K562 (cell line): ENCODE measurements around the gene TMEM61. TPM values are rescaled to one million over a fixed set of nuclear protein-coding genes. Genes with fewer than 3 reads are reported as not detected.

ENCODE experiments used
- ATAC-seq: fragments of 200-7000 bp; cut with Tn5 transposase; 3 replicates; pipeline ENCODE4 v1.9.1; 2020; ENCODE audit warnings: moderate library complexity
- BruUV-seq: library from RNA; stranded (reverse); fragments of 400-500 nt; replicated peaks from 2 replicates; lab custom pipeline; 2021; lab: Mats Ljungman, UMichigan
- CTCF ChIA-PET: fragments of 300-600 bp; formaldehyde crosslinking; extraction: SDS; loops from one replicate; lab custom pipeline; 2021; ENCODE audit warnings: low intra/inter-chr PET ratio; lab: Yijun Ruan, JAX
- POLR2A ChIA-PET: fragments of 300-600, 350-650 bp; sonication (Branson Sonifier 250); formaldehyde crosslinking; extraction: SDS; loops from one replicate; lab custom pipeline; 2021; ENCODE audit warnings: antibody characterized with exemption, inconsistent platforms; lab: Yijun Ruan, JAX
- DNase-seq, 4 experiments: peaks; one replicate each; pipeline versions ENCODE4 v3.0.0 to v3.0.0-alpha.2; 2011 to 2018; ENCODE audit warnings: low spot score in 3 of 4, mixed read lengths in 3 of 4; ENCODE audit errors: extremely low read depth in 1 of 4
- FAIRE-seq: peaks from 2 replicates; lab custom pipeline; 2011; peaks lifted over from hg19 to GRCh38; lab: Jason Lieb, UNC
- H2AFZ ChIP-seq: 2 replicates; pipeline ENCODE4 v1.6.0; 2011; ENCODE audit warnings: low read depth, low read length, control low read depth, inconsistent platforms
- H3K27ac ChIP-seq: fragments of 200-600 bp; 3 replicates; pipeline ENCODE4 v1.8.0; 2011; ENCODE audit warnings: low read depth, mild to moderate bottlenecking, control low read depth, inconsistent platforms, low read length, moderate library complexity, mixed read lengths; ENCODE audit errors: extremely low read depth
- H3K27me3 ChIP-seq, 2 experiments: fragments of 300-600 bp in 1 of 2; 2 replicates in 1 of 2; 3 replicates in 1 of 2; pipeline versions ENCODE4 v1.6.0 to v1.8.0; 2011; ENCODE audit warnings: inconsistent platforms in 2 of 2, low read length in 2 of 2, mild to moderate bottlenecking in 1 of 2, mixed read lengths in 1 of 2, moderate library complexity in 1 of 2; ENCODE audit not compliant: control insufficient read depth in 2 of 2, insufficient read depth in 2 of 2
- H3K36me3 ChIP-seq: fragments of 300-600 bp; 3 replicates; pipeline ENCODE4 v1.8.0; 2011; ENCODE audit warnings: mild to moderate bottlenecking, low read length, inconsistent platforms; ENCODE audit not compliant: control insufficient read depth, insufficient read depth
- H3K4me1 ChIP-seq, 2 experiments: fragments of 200-600 bp in 1 of 2; replicated peaks in 1 of 2; 2 replicates in 1 of 2; 3 replicates in 1 of 2; pipeline versions ENCODE4 v1.5.1 to v1.8.0; 2011; ENCODE audit warnings: inconsistent platforms in 2 of 2, low read length in 2 of 2, mild to moderate bottlenecking in 1 of 2, mixed read lengths in 1 of 2, moderate library complexity in 1 of 2; ENCODE audit not compliant: control insufficient read depth in 2 of 2, insufficient read depth in 2 of 2
- H3K4me2 ChIP-seq: 2 replicates; pipeline ENCODE4 v1.6.1; 2011; ENCODE audit warnings: low read length, control low read depth, inconsistent platforms, mixed read lengths; ENCODE audit not compliant: insufficient read depth
- H3K4me3 ChIP-seq: fragments of 200-600 bp; sonication (generic), shearing (Covaris generic); 2 replicates; pipeline ENCODE4 v1.5.1; 2016; ENCODE audit warnings: control low read depth, inconsistent platforms
- H3K79me2 ChIP-seq: fragments of 200-600 bp; 3 replicates; pipeline ENCODE4 v1.8.0; 2011; ENCODE audit warnings: low read length, inconsistent platforms; ENCODE audit not compliant: control insufficient read depth, insufficient read depth
- H3K9ac ChIP-seq, 2 experiments: 2 replicates each; pipeline versions ENCODE4 v1.6.0 to v1.6.1; 2011; ENCODE audit warnings: low read depth in 2 of 2, low read length in 2 of 2, control low read depth in 1 of 2, inconsistent platforms in 1 of 2, mild to moderate bottlenecking in 1 of 2, mixed read lengths in 1 of 2; ENCODE audit not compliant: insufficient read depth in 1 of 2
- H3K9me1 ChIP-seq: one replicate; pipeline ENCODE4 v1.6.0; 2011; ENCODE audit warnings: inconsistent platforms, mild to moderate bottlenecking, low read length, moderate library complexity; ENCODE audit not compliant: control insufficient read depth, insufficient read depth
- H3K9me3 ChIP-seq: replicated peaks from 2 replicates; pipeline ENCODE4 v1.5.1; 2011; ENCODE audit warnings: low read depth, low read length, inconsistent platforms; ENCODE audit not compliant: control insufficient read depth, insufficient read depth
- H4K20me1 ChIP-seq: replicated peaks from 2 replicates; pipeline ENCODE4 v1.6.1; 2011; ENCODE audit warnings: low read length, inconsistent platforms, mixed read lengths; ENCODE audit not compliant: control insufficient read depth, insufficient read depth
- BMI1 ChIP-seq: fragments of 150-350 bp; IDR thresholded peaks from 2 replicates; pipeline ENCODE4 v1.6.1; 2014; ENCODE audit warnings: low read length
- BRF1 ChIP-seq: IDR thresholded peaks from 3 replicates; pipeline ENCODE4 v1.6.1; 2011; ENCODE audit warnings: borderline replicate concordance, mild to moderate bottlenecking; ENCODE audit not compliant: insufficient read length; ENCODE audit errors: extremely low read depth
- CHD2 ChIP-seq: IDR thresholded peaks from 2 replicates; pipeline ENCODE4 v1.6.1; 2011; ENCODE audit warnings: low read depth, low read length
- CTCF ChIP-seq, 3 experiments: IDR thresholded peaks in 2 of 3; conservative IDR thresholded peaks in 1 of 3; 2 replicates each; pipeline ENCODE4 v1.5.1; 2011 to 2012; ENCODE audit warnings: low read length in 3 of 3, mild to moderate bottlenecking in 3 of 3, control low read depth in 2 of 3, improper control_type of control experiment in 1 of 3, inconsistent platforms in 1 of 3, low read depth in 1 of 3, mixed read lengths in 1 of 3, moderate library complexity in 1 of 3; ENCODE audit not compliant: insufficient read depth in 2 of 3
- L3MBTL2 ChIP-seq: fragments of 450-650 bp; IDR thresholded peaks from 2 replicates; pipeline ENCODE4 v1.6.1; 2016; ENCODE audit warnings: mild to moderate bottlenecking, moderate library complexity
- NFXL1 ChIP-seq: fragments of 450-650 bp; formaldehyde crosslinking; IDR thresholded peaks from 2 replicates; pipeline ENCODE4 v1.4.0; 2021; ENCODE audit warnings: mild to moderate bottlenecking
- PTTG1 ChIP-seq: fragments of 450-650 bp; IDR thresholded peaks from 2 replicates; pipeline ENCODE4 v1.6.1; 2016; ENCODE audit warnings: low read depth, mild to moderate bottlenecking, missing genetic modification characterization, missing compliant biosample characterization
- SUPT5H ChIP-seq: fragments of 450-650 bp; IDR thresholded peaks from 2 replicates; pipeline ENCODE4 v1.6.1; 2016
- TAF15 ChIP-seq: fragments of 200-400 bp; formaldehyde crosslinking; IDR thresholded peaks from 2 replicates; pipeline ENCODE4 v1.6.1; 2017; ENCODE audit warnings: mild to moderate bottlenecking, low read depth, low read length, moderate library complexity
- ZNF277 ChIP-seq: fragments of 250-450 bp; sonication (Bioruptor Pico); IDR thresholded peaks from 2 replicates; pipeline ENCODE4 v1.8.0; 2022; ENCODE audit warnings: inconsistent platforms, mild to moderate bottlenecking, moderate library complexity, borderline replicate concordance
- ZNF3 ChIP-seq: fragments of 250-450 bp; sonication (Bioruptor Pico); IDR thresholded peaks from 2 replicates; pipeline ENCODE4 v1.5.0; 2021; ENCODE audit warnings: mild to moderate bottlenecking, moderate library complexity
- ZNF444 ChIP-seq: fragments of 250-450 bp; sonication (Bioruptor Pico); IDR thresholded peaks from 2 replicates; pipeline ENCODE4 v1.4.0; 2020; ENCODE audit warnings: mild to moderate bottlenecking, moderate library complexity
- ZNF586 ChIP-seq: fragments of 450-650 bp; formaldehyde crosslinking; conservative IDR thresholded peaks from 2 replicates; pipeline ENCODE4 v1.4.0; 2020; ENCODE audit warnings: mild to moderate bottlenecking, moderate library complexity
- ZNF717 ChIP-seq: fragments of 250-450 bp; sonication (Bioruptor Pico); IDR thresholded peaks from 2 replicates; pipeline ENCODE4 v1.5.0; 2021
- ZNF75A ChIP-seq: fragments of 450-650 bp; formaldehyde crosslinking; IDR thresholded peaks from 2 replicates; pipeline ENCODE4 v1.4.0; 2020; ENCODE audit warnings: mild to moderate bottlenecking
- ZSCAN29 ChIP-seq: fragments of 450-650 bp; IDR thresholded peaks from 2 replicates; pipeline ENCODE4 v1.6.1; 2017
- WGBS: fragments of 100-300 bp; shearing (Covaris generic); methylation state at CpG from one replicate; pipeline ENCODE4 v1.1.6; 2016; ENCODE audit warnings: low coverage, mixed read lengths; ENCODE audit not compliant: insufficient coverage; ENCODE audit errors: missing lambda C conversion rate; 5-methylcytosine and 5-hydroxymethylcytosine counted together
- in situ Hi-C: fragments of 300-500 bp; cut with MboI; formaldehyde crosslinking; loops from 4 replicates; pipeline ENCODE4 v1.15.0; 2018; ENCODE audit warnings: inconsistent platforms, mixed read lengths
- intact Hi-C: fragments of 100-400 bp; cut with micrococcal nuclease; formaldehyde crosslinking; loops from 2 replicates; pipeline ENCODE4 v1.14.2; 2022
- polyA plus RNA-seq, 8 experiments: library from polyadenylated mRNA; depleted of rRNA in 4 of 8; stranded (reverse) in 5 of 8; unstranded in 3 of 8; fragments of >200 nt; fragmentation: Nextera tagmentation in 2 of 8; fragmentation: Illumina TruSeq in 1 of 8; extraction: Ambion mirVana in 2 of 8; extraction: Trizol in 1 of 8; gene quantifications; 2 replicates each; pipeline versions ENCODE4 v1.2.1 to v1.2.3, GENCODE V29; 2011 to 2014; ENCODE audit warnings: inconsistent platforms in 1 of 8, missing spikeins in 1 of 8
- total RNA-seq, 7 experiments: library from RNA; depleted of rRNA in 6 of 7; stranded (reverse); fragments of >200 nt in 6 of 7; fragmentation: Illumina TruSeq in 2 of 7; extraction: Trizol in 2 of 7; gene quantifications; 2 replicates each; pipeline versions ENCODE4 v1.2.1 to v1.2.3, GENCODE V29; 2011 to 2021; ENCODE audit warnings: low replicate concordance in 1 of 7

Gene TMEM61
- total and polyA plus RNA-seq, 9 of the 15 experiments (the other 6 are each of a cell fraction or from before 2014, with no cell fraction given) = not detected

GRCh38 chr1:55010887-55011217, 30.4 kb downstream of the TMEM61 start:
- no peaks in the 10 kb centered on the region for H3K36me3 ChIP-seq
- in situ Hi-C loops = no loop called here
- peak; percentile 58; the same call in 2 of the 3 replicates for ATAC-seq
- 27% methylated on average over 7 of the region's 7 CpGs for WGBS
- DNase-seq = no peak
- H3K9me1 ChIP-seq = no peaks in the 10 kb centered on the region
- intact Hi-C loops = no loop called here
- H3K4me3 ChIP-seq = no peak overlapping the region
- no peak for FAIRE-seq
- H3K9ac ChIP-seq = no peak overlapping the region
- ChIA-PET CTCF (no interaction called here), POLR2A (interaction anchor here (0.8 kb wide), 1 partner anchor 21 kb away, joined by 3 read pairs; no protein-coding TSS in a partner anchor)
- peak in 1 of 3 experiments; percentile 11; a peak in 1 of 6 replicates for TF ChIP-seq CTCF (IDR thresholded peaks at IDR 0.05 in 2 of 3, conservative IDR thresholded peaks at IDR 0.05 in 1 of 3; ENCODE audit: insufficient read depth in 2 of 3, low read depth in 1 of 3, low read length in 3 of 3)
- no peak for TF ChIP-seq L3MBTL2
- H3K27ac ChIP-seq = no peak overlapping the region
- H3K9me3 ChIP-seq = no peaks in the 10 kb centered on the region
- no peak overlapping the region for H3K4me2 ChIP-seq
- H3K4me1 ChIP-seq = no peaks in the 10 kb centered on the region
- no peak overlapping the region for H2AFZ ChIP-seq
- H4K20me1 ChIP-seq = no peaks in the 10 kb centered on the region
- H3K27me3 ChIP-seq = peaks cover 17 to 46% of the 10 kb centered on the region in 2 experiments; a peak in 4 of 5 replicates
- no peaks in the 10 kb centered on the region for H3K79me2 ChIP-seq
- BruUV-seq = no TSS peak

GRCh38 chr1:55012661-55013060, 32.2 kb downstream of the TMEM61 start:
- CTCF ChIA-PET = no interaction called here
- no peak overlapping the region for H3K4me2 ChIP-seq
- DNase-seq (no peak), ATAC-seq (no peak), FAIRE-seq (no peak)
- no peak overlapping the region for H3K9ac ChIP-seq
- H3K27me3 ChIP-seq = peaks cover 24 to 48% of the 10 kb centered on the region in 2 experiments; a peak in 4 of 5 replicates
- H3K9me1 ChIP-seq = no peaks in the 10 kb centered on the region
- H3K4me1 ChIP-seq = no peaks in the 10 kb centered on the region
- no TSS peak for BruUV-seq
- H3K27ac ChIP-seq = no peak overlapping the region
- no peaks in the 10 kb centered on the region for H4K20me1 ChIP-seq
- H3K4me3 ChIP-seq = no peak overlapping the region
- in situ Hi-C loops (no loop called here), intact Hi-C loops (no loop called here)
- POLR2A ChIA-PET = no interaction called here
- no peaks in the 10 kb centered on the region for H3K79me2 ChIP-seq
- H3K36me3 ChIP-seq = no peaks in the 10 kb centered on the region
- H3K9me3 ChIP-seq = no peaks in the 10 kb centered on the region
- H2AFZ ChIP-seq = no peak overlapping the region
- WGBS = 0% methylated on average over 1 of the region's 1 CpG
- TF ChIP-seq TAF15 (no peak), CHD2 (no peak), ZNF444 (CRISPR knock-in tag) (no peak), SUPT5H (no peak), ZSCAN29 (no peak), ZNF75A (no peak), ZNF717 (CRISPR knock-in tag) (no peak), ZNF586 (CRISPR knock-in tag) (no peak), ZNF277 (CRISPR knock-in tag) (no peak), BRF1 (no peak), BMI1 (no peak), ZNF3 (CRISPR knock-in tag) (no peak), NFXL1 (CRISPR knock-in tag) (no peak), PTTG1 (tag) (no peak)
